Measurements from ENCODE around the gene PRRG2. TPM values are rescaled to one million over a fixed set of nuclear protein-coding genes. Genes with fewer than 3 reads are reported as not detected.

The PRRG2 gene
- total and polyA plus RNA-seq, 9 of the 15 experiments (the other 6 are each of a cell fraction or from before 2014, with no cell fraction given): 0.06 to 1.1 (median 0.33) TPM

GRCh38 chr19:49555600-49556411 is 25.3 kb upstream of the PRRG2 start (continued):
- peak; percentile 73 for TF ChIP-seq VEZF1 (CRISPR knock-in tag; IDR thresholded peaks at IDR 0.05)
- TF ChIP-seq TSC22D4 (tag; IDR thresholded peaks at IDR 0.05): no peak
- no peak for TF ChIP-seq KDM2B (CRISPR knock-in tag; IDR thresholded peaks at IDR 0.05)
- TF ChIP-seq, protein P1, sequence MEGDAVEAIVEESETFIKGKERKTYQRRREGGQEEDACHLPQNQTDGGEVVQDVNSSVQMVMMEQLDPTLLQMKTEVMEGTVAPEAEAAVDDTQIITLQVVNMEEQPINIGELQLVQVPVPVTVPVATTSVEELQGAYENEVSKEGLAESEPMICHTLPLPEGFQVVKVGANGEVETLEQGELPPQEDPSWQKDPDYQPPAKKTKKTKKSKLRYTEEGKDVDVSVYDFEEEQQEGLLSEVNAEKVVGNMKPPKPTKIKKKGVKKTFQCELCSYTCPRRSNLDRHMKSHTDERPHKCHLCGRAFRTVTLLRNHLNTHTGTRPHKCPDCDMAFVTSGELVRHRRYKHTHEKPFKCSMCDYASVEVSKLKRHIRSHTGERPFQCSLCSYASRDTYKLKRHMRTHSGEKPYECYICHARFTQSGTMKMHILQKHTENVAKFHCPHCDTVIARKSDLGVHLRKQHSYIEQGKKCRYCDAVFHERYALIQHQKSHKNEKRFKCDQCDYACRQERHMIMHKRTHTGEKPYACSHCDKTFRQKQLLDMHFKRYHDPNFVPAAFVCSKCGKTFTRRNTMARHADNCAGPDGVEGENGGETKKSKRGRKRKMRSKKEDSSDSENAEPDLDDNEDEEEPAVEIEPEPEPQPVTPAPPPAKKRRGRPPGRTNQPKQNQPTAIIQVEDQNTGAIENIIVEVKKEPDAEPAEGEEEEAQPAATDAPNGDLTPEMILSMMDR (IDR thresholded peaks at IDR 0.05 in 2 of 3, conservative IDR thresholded peaks at IDR 0.05 in 1 of 3; ENCODE audit: insufficient read depth in 2 of 3, low read depth in 1 of 3, low read length in 3 of 3): no peak
- no peak for TF ChIP-seq ELF1 (tag; IDR thresholded peaks at IDR 0.05)
- no peak for TF ChIP-seq SIN3A (IDR thresholded peaks at IDR 0.05; ENCODE audit: borderline replicate concordance in 2 of 2, control insufficient read depth in 1 of 2, low read depth in 2 of 2, low read length in 2 of 2)
- no peak for TF ChIP-seq ZNF165 (CRISPR knock-in tag; IDR thresholded peaks at IDR 0.05; ENCODE audit: borderline replicate concordance)
- no peak for TF ChIP-seq KHSRP (IDR thresholded peaks at IDR 0.05)
